ENCODE measurements around the gene TGFBI.
A peak's percentile ranks its signal among the peaks of the same experiment; 100 is the strongest.
"Not testable (repeated sequence)": the region's sequence is repeated elsewhere in the genome, so short reads cannot be mapped to it uniquely, and the experiment has no call there.

TGFBI gene

DNA sequence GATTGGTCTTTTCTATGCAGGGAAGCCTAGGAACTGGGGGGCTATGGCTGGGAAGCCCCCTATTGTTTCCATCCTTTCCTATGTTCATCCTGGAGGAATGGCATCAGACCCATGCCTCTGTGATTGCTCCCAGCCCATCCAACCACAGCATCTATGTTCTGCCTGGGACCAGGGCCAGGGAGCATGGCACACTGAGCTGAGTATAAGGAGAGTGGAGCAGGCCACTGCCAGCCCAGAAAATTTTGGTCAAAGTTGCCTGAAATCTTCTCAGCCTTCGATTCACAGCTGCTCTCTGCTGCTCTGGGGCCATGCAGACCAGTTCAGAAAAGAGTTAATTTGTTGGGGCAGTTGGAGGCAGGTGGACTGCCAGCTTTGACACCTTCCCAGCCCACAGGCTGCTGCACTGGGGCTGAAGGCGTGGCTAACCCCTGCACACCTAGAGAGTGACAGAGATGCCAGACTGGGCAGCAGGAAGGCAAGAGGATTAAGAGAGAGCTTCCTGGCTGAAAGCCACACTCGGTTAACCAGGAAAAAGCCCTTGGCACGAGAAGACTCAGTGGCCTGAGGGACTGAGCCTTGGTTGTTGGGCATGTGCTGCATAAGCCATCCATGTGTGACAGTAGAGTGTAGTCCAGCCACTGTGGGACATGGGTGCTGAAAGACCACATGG is 12.1 kb downstream of the TGFBI start:
- no peak overlapping the region for H3K9ac ChIP-seq
- peaks cover 65 to 76% (median 71%) of the 10 kb centered on the region in 10 experiments for H3K4me1 ChIP-seq
- H3K36me3 ChIP-seq, result no peaks in the 10 kb centered on the region
- H3K4me2 ChIP-seq, result peak overlapping the region; percentile 36 to 80 (median 65)
- TF ChIP-seq Cebpa-rat (IDR thresholded peaks at IDR 0.05), result no peak
- H3K27ac ChIP-seq, result no peak overlapping the region
- peaks cover 0 to 5% (median 0%) of the 10 kb centered on the region in 11 experiments; a peak in 1 of 22 replicates for H4K20me1 ChIP-seq
- no peak overlapping the region for H3K4me3 ChIP-seq
- H3K9me3 ChIP-seq (replicated peaks in 1 of 11), result peaks cover 6 to 14% (median 11%) of the 10 kb centered on the region in 11 experiments
- peaks cover 0 to 35% (median 0%) of the 10 kb centered on the region in 11 experiments; a peak in 7 of 22 replicates for H3K27me3 ChIP-seq

DNA sequence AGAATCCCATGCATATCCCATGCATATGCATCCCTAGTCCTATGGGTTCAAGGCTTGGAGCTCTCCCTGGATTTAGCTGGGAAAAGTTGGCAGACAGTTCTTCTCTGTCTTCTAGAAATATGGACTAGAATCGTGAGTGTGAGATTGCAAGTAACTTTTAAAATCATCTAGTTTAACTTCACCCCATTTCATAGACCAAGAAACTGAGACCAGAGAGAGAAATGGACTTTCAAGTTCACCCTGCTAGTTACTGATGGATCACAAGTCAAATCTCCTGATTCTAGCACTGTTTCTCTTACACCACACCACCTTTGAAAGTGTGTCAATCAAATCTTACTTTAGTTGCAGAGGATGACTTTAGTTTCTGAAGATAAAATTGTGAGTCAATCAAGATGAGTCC is 13.4 kb downstream of the TGFBI start:
- H3K27me3 ChIP-seq, result peaks cover 0 to 37% (median 0%) of the 10 kb centered on the region in 11 experiments; a peak in 7 of 22 replicates
- peaks cover 0 to 5% (median 0%) of the 10 kb centered on the region in 11 experiments; a peak in 1 of 22 replicates for H4K20me1 ChIP-seq
- H3K4me2 ChIP-seq, result peak overlapping the region; percentile 49 to 80 (median 72)
- TF ChIP-seq Cebpa-rat (IDR thresholded peaks at IDR 0.05), result no peak
- H3K36me3 ChIP-seq, result no peaks in the 10 kb centered on the region
- peak overlapping the region in 1 of 11 experiments; percentile 27; a peak in 1 of 22 replicates for H3K9ac ChIP-seq
- no peak overlapping the region for H3K4me3 ChIP-seq
- H3K4me1 ChIP-seq, result peaks cover 63 to 76% (median 70%) of the 10 kb centered on the region in 10 experiments
- H3K9me3 ChIP-seq (replicated peaks in 1 of 11), result peaks cover 6 to 14% (median 11%) of the 10 kb centered on the region in 11 experiments
- H3K27ac ChIP-seq, result peak overlapping the region in 2 of 11 experiments; percentile 19 to 27; a peak in 2 of 22 replicates

DNA sequence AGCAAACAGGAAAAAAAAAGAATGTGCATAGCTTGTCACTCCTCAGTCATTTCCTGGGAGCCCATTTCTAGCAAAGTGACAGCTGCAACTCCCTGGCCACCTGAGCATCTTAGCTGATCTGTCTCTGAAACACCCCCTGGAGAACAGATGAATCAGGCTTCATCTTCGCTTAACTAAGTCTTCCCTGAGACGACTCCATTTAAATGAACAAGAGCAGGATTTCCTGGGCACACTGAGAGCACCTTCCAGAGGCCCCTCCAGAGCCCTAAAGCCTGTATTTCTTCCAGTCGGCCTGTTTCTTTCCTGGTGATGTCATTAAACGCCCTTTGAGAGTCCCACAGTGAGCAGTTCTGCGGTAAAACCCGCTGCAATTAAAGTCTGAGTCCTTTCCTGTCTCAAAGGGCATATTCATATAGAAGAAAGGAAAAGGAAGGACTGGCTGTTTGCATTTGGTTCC is 13.9 kb downstream of the TGFBI start:
- no peaks in the 10 kb centered on the region; a peak in 1 of 22 replicates for H4K20me1 ChIP-seq
- H3K27me3 ChIP-seq, result peaks cover 0 to 37% (median 0%) of the 10 kb centered on the region in 11 experiments; a peak in 7 of 22 replicates
- peaks cover 6 to 14% (median 11%) of the 10 kb centered on the region in 11 experiments for H3K9me3 ChIP-seq (replicated peaks in 1 of 11)
- H3K4me3 ChIP-seq, result 0 out of 20 replicates have a peak overlapping the region, but pooled peaks of 1 of the 10 experiments have one; percentile 2
- TF ChIP-seq Cebpa-rat (IDR thresholded peaks at IDR 0.05), result no peak
- no peaks in the 10 kb centered on the region for H3K36me3 ChIP-seq
- peaks cover 63 to 76% (median 70%) of the 10 kb centered on the region in 10 experiments for H3K4me1 ChIP-seq
- H3K4me2 ChIP-seq, result peak overlapping the region; percentile 49 to 80 (median 72)
- peak overlapping the region in 6 of 11 experiments; percentile 3 to 53 (median 23); a peak in 8 of 22 replicates for H3K27ac ChIP-seq
- peak overlapping the region in 4 of 11 experiments; percentile 7 to 27 (median 11); a peak in 4 of 22 replicates for H3K9ac ChIP-seq

DNA sequence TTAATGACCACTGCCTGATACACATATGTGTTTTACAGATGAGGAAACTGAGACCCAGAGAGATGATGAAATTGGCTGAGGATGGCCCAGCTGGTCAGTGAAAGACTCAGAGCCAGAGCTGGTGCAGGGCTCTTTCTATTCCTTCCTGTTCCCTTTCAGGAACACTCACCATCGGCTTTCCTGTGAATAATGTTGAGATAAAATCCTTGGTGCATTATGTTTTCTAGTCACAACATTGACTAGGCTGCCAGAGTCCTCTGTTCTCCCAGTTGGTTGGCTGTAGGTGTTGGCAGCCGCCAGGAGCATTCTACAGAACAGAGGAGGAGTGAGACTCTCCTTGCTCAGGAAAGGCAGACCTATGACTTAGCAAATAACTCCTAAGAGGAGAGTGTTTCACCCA is 14.8 kb downstream of the TGFBI start:
- Histone ChIP-seq H3K36me3 (no peaks in the 10 kb centered on the region), H3K9me3 (replicated peaks in 1 of 11) (peaks cover 4 to 12% (median 8%) of the 10 kb centered on the region in 11 experiments), H3K4me2 (peak overlapping the region; percentile 49 to 80 (median 72)), H3K4me1 (peaks cover 63 to 78% (median 70%) of the 10 kb centered on the region in 10 experiments), H3K9ac (no peak overlapping the region), H3K27ac (peak overlapping the region in 2 of 11 experiments; percentile 12 to 27; a peak in 1 of 22 replicates), H3K27me3 (peaks cover 0 to 37% (median 0%) of the 10 kb centered on the region in 11 experiments; a peak in 7 of 22 replicates), H3K4me3 (no peak overlapping the region; a peak in 1 of 20 replicates), H4K20me1 (no peaks in the 10 kb centered on the region; a peak in 1 of 22 replicates)
- no peak for TF ChIP-seq Cebpa-rat (IDR thresholded peaks at IDR 0.05)

DNA sequence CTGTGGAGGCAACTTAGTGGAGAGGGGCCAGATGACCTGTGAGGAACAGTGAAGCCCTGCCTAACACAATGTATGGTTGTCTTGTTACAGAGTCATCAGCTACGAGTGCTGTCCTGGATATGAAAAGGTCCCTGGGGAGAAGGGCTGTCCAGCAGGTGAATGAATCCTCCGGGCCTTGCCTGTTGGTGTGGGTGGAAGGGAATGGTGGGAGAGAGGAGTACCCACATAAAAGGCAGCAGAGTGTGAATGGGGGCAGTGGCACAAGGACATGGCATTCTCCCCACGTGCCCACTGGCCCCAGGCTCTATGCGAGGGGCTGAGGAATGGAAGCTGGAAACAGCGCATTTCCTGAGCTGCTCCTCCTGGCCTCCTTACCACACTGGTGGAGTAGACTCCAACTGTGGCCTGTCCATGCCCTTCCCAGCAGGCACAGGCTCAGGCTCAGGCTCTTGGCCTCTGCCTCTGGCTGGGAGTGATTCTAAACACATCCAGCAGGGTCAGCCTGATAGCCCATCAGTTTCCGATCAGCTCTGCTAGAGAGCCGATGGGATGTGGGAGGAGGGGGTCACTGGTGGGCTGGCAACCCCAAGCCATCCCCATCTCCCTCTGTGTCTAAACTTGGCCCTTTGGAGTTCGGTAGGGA is 15.3 kb downstream of the TGFBI start:
- no peaks in the 10 kb centered on the region; a peak in 1 of 22 replicates for H4K20me1 ChIP-seq
- peaks cover 0 to 7% (median 3%) of the 10 kb centered on the region in 11 experiments; a peak in 14 of 22 replicates for H3K9me3 ChIP-seq (replicated peaks in 1 of 11)
- no peak overlapping the region for H3K4me3 ChIP-seq
- H3K4me1 ChIP-seq, result peaks cover 69 to 83% (median 75%) of the 10 kb centered on the region in 10 experiments
- no peaks in the 10 kb centered on the region for H3K36me3 ChIP-seq
- TF ChIP-seq Cebpa-rat (IDR thresholded peaks at IDR 0.05), result no peak
- H3K9ac ChIP-seq, result no peak overlapping the region
- H3K4me2 ChIP-seq, result peak overlapping the region; percentile 49 to 80 (median 72)
- H3K27me3 ChIP-seq, result peaks cover 0 to 37% (median 0%) of the 10 kb centered on the region in 11 experiments; a peak in 7 of 22 replicates
- H3K27ac ChIP-seq, result peak overlapping the region in 2 of 11 experiments; percentile 12 to 27; a peak in 1 of 22 replicates

DNA sequence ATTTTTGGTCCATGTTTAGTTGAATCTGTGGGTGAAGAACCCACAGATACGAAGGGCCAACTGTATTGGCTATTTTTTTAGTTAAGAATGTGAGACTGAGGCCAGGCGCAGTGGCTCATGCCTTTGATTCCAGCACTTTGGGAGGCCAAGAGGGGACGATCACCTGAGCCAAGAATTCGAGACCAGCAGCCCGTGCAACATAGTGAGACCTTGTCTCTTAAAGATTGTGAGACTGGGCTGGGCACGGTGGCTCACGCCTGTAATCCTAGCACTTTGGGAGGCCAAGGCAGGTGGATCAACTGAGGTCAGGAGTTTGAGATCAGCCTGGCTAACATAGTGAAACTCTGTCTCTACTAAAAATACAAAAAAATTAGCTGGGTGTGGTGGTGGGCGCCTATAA is 16.2 kb downstream of the TGFBI start:
- not testable (repeated sequence) for H4K20me1 ChIP-seq; H3K27ac ChIP-seq; H3K9me3 ChIP-seq (replicated peaks in 1 of 11); H3K4me3 ChIP-seq; H3K9ac ChIP-seq; H3K4me2 ChIP-seq; H3K36me3 ChIP-seq
- peaks cover 0 to 28% (median 0%) of the 10 kb centered on the region in 11 experiments; a peak in 7 of 22 replicates for H3K27me3 ChIP-seq
- peaks cover 72 to 91% (median 79%) of the 10 kb centered on the region in 10 experiments for H3K4me1 ChIP-seq

DNA sequence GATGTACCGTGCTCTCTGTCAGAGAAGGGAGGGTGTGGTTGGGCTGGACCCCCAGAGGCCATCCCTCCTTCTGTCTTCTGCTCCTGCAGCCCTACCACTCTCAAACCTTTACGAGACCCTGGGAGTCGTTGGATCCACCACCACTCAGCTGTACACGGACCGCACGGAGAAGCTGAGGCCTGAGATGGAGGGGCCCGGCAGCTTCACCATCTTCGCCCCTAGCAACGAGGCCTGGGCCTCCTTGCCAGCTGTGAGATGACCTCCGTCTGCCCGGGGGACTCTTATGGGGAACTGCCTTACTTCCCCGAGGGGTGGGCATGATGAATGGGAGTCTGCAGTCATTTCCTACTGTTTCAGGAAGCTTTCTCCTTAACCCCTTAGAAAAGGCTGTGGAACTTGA is 17.5 kb downstream of the TGFBI start:
- Histone ChIP-seq H3K27me3 (peaks cover 0 to 15% (median 0%) of the 10 kb centered on the region in 11 experiments; a peak in 6 of 22 replicates), H3K36me3 (no peaks in the 10 kb centered on the region), H3K4me2 (peak overlapping the region; percentile 69 to 93 (median 79); a peak in 21 of 22 replicates), H4K20me1 (no peaks in the 10 kb centered on the region; a peak in 1 of 22 replicates), H3K27ac (no peak overlapping the region), H3K4me3 (no peak overlapping the region), H3K4me1 (peaks cover 65 to 92% (median 68%) of the 10 kb centered on the region in 10 experiments), H3K9me3 (replicated peaks in 1 of 11) (no peaks in the 10 kb centered on the region), H3K9ac (no peak overlapping the region)
- no peak for TF ChIP-seq Cebpa-rat (IDR thresholded peaks at IDR 0.05)

DNA sequence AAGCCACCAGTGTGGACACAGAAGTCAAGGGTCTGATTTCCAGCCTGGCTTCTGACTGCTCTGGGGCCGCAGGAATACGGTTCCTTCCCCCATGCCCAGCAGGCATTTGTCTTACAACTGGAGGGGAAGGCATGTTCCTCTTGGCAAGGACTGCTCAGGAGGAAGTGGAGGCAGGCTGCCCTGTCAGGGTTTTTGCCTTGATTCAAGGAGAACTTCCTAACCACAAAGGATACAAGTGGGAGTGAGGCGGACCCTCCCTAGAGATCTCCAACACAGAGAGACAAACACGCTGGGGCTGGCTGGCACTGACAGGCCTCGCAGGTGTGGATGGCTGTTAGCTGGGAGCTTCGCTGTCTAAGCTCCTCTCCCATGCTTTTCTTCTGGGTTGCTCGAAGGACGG is 19.1 kb downstream of the TGFBI start:
- Histone ChIP-seq H3K9me3 (replicated peaks in 1 of 11) (no peaks in the 10 kb centered on the region), H3K4me1 (peaks cover 49 to 92% (median 53%) of the 10 kb centered on the region in 10 experiments), H3K9ac (peak overlapping the region in 4 of 11 experiments; percentile 1 to 54 (median 29); a peak in 5 of 22 replicates), H3K4me2 (peak overlapping the region; percentile 69 to 93 (median 79)), H3K36me3 (no peaks in the 10 kb centered on the region), H4K20me1 (no peaks in the 10 kb centered on the region; a peak in 1 of 22 replicates), H3K27ac (peak overlapping the region in 7 of 11 experiments; percentile 6 to 82 (median 49); a peak in 8 of 22 replicates), H3K4me3 (no peak overlapping the region), H3K27me3 (peaks cover 0 to 5% (median 0%) of the 10 kb centered on the region in 11 experiments; a peak in 1 of 22 replicates)
- TF ChIP-seq Cebpa-rat (IDR thresholded peaks at IDR 0.05), result no peak
